ENCODE results near the gene ANKRD30B. TPM values are rescaled to one million over a fixed set of nuclear protein-coding genes. Genes with fewer than 3 reads are reported as not detected.
"Not testable (repeated sequence)": the region's sequence is repeated elsewhere in the genome, so short reads cannot be mapped to it uniquely, and the experiment has no call there.

ANKRD30B gene
- total and polyA plus RNA-seq, 2 of the 4 experiments (the other 2 are of a cell fraction), result not detected

GRCh38 chr18:14811081-14811480, 63.1 kb downstream of the ANKRD30B start:
- in situ Hi-C loops (cut with MboI; ENCODE audit: low sequenced_read_pairs); H3K4me1 ChIP-seq (ENCODE audit: control insufficient read depth, insufficient read depth, low read length); H3K18ac ChIP-seq (ENCODE audit: low read depth, low read length); H2AFZ ChIP-seq (replicated peaks; ENCODE audit: low read length, poor library complexity); H3K4ac ChIP-seq (ENCODE audit: low read depth, low read length); H3K14ac ChIP-seq (replicated peaks; ENCODE audit: low read depth, low read length); H4K5ac ChIP-seq (ENCODE audit: low read depth, low read length); DNase-seq; H2AK5ac ChIP-seq (ENCODE audit: low read depth, low read length); H3K23ac ChIP-seq (ENCODE audit: low read depth, low read length); intact Hi-C loops (cut with micrococcal nuclease); H3K27ac ChIP-seq (ENCODE audit: insufficient read depth, low read length); BruUV-seq (replicated peaks); CTCF ChIA-PET; H3K9me1 ChIP-seq (ENCODE audit: insufficient read depth, low read length); H4K91ac ChIP-seq (ENCODE audit: insufficient read depth, low read depth, low read length); H3K4me3 ChIP-seq (ENCODE audit: insufficient read depth, low read depth, low read length); H2BK15ac ChIP-seq (ENCODE audit: low read depth, low read length); H2AK9ac ChIP-seq (replicated peaks; ENCODE audit: low read depth, low read length, poor library complexity); ATAC-seq (ENCODE audit: low read depth); H2BK5ac ChIP-seq (ENCODE audit: low read depth, low read length, poor library complexity, severe bottlenecking); H4K20me1 ChIP-seq (ENCODE audit: insufficient read depth, low read length); H3K36me3 ChIP-seq (ENCODE audit: control insufficient read depth, insufficient read depth, low read length); H3K9ac ChIP-seq (ENCODE audit: low read depth, low read length); H3K27me3 ChIP-seq (ENCODE audit: control insufficient read depth, insufficient read depth, low read length); H3K79me1 ChIP-seq (ENCODE audit: low read depth in 1 of 2, low read length in 2 of 2); H4K8ac ChIP-seq (ENCODE audit: low read depth in 2 of 2, low read length in 2 of 2); dilution Hi-C loops (cut with HindIII; ENCODE audit: low sequenced_read_pairs, unreplicated experiment); H3K9me3 ChIP-seq (ENCODE audit: control insufficient read depth, insufficient read depth, low read length); H3K56ac ChIP-seq (ENCODE audit: extremely low read depth, insufficient read depth, low read length); H2BK120ac ChIP-seq (ENCODE audit: low read depth, low read length); H2BK20ac ChIP-seq (ENCODE audit: low read depth, low read length); H3K4me2 ChIP-seq (ENCODE audit: low read depth, low read length); POLR2A ChIA-PET (ENCODE audit: unreplicated experiment): not testable (repeated sequence)
- no CpG with 5 or more reads among the region's 13 CpGs for WGBS, 2 experiments (ENCODE audit: extremely low coverage in 2 of 2, insufficient read length in 1 of 2)

GRCh38 chr18:14826972-14827632, 79.1 kb downstream of the ANKRD30B start:
- H3K14ac ChIP-seq (replicated peaks; ENCODE audit: low read depth, low read length); H3K9ac ChIP-seq (ENCODE audit: low read depth, low read length); H2BK5ac ChIP-seq (ENCODE audit: low read depth, low read length, poor library complexity, severe bottlenecking); H3K4me1 ChIP-seq (ENCODE audit: control insufficient read depth, insufficient read depth, low read length); H3K27ac ChIP-seq (ENCODE audit: insufficient read depth, low read length); H2BK15ac ChIP-seq (ENCODE audit: low read depth, low read length); H2BK20ac ChIP-seq (ENCODE audit: low read depth, low read length); DNase-seq; H4K91ac ChIP-seq (ENCODE audit: insufficient read depth, low read depth, low read length); ATAC-seq (ENCODE audit: low read depth); H4K5ac ChIP-seq (ENCODE audit: low read depth, low read length); H4K20me1 ChIP-seq (ENCODE audit: insufficient read depth, low read length); H3K23ac ChIP-seq (ENCODE audit: low read depth, low read length); H3K36me3 ChIP-seq (ENCODE audit: control insufficient read depth, insufficient read depth, low read length); H3K79me1 ChIP-seq (ENCODE audit: low read depth in 1 of 2, low read length in 2 of 2); H2AK9ac ChIP-seq (replicated peaks; ENCODE audit: low read depth, low read length, poor library complexity); H3K9me1 ChIP-seq (ENCODE audit: insufficient read depth, low read length); H3K4me2 ChIP-seq (ENCODE audit: low read depth, low read length); BruUV-seq (replicated peaks); H2AFZ ChIP-seq (replicated peaks; ENCODE audit: low read length, poor library complexity); H2BK120ac ChIP-seq (ENCODE audit: low read depth, low read length); H3K18ac ChIP-seq (ENCODE audit: low read depth, low read length); H3K56ac ChIP-seq (ENCODE audit: extremely low read depth, insufficient read depth, low read length); dilution Hi-C loops (cut with HindIII; ENCODE audit: low sequenced_read_pairs, unreplicated experiment); CTCF ChIA-PET; H3K27me3 ChIP-seq (ENCODE audit: control insufficient read depth, insufficient read depth, low read length); H3K4ac ChIP-seq (ENCODE audit: low read depth, low read length); intact Hi-C loops (cut with micrococcal nuclease); POLR2A ChIA-PET (ENCODE audit: unreplicated experiment); H2AK5ac ChIP-seq (ENCODE audit: low read depth, low read length); H4K8ac ChIP-seq (ENCODE audit: low read depth in 2 of 2, low read length in 2 of 2); in situ Hi-C loops (cut with MboI; ENCODE audit: low sequenced_read_pairs); H3K9me3 ChIP-seq (ENCODE audit: control insufficient read depth, insufficient read depth, low read length); H3K4me3 ChIP-seq (ENCODE audit: insufficient read depth, low read depth, low read length): not testable (repeated sequence)
- no CpG with 5 or more reads among the region's 2 CpGs for WGBS, 2 experiments (ENCODE audit: extremely low coverage in 2 of 2, insufficient read length in 1 of 2)
